Kidney capillary endothelial cell (primary cell): Measurements from ENCODE around the gene ATP6V0E1.
"Not testable (repeated sequence)": the region's sequence is repeated elsewhere in the genome, so short reads cannot be mapped to it uniquely, and the experiment has no call there.

Experiments
- DNase-seq: peaks from one replicate; pipeline ENCODE4 v3.0.0-alpha.2; 2018; ENCODE audit warnings: low spot score

Gene ATP6V0E1

GRCh38 chr5:173004013-173004412 lies 20.4 kb downstream of the ATP6V0E1 start:
- DNase-seq = no peak

- DNase-seq = no peak
Observed at GRCh38 chr5:173004447-173004846, 20.9 kb downstream of the ATP6V0E1 start.

- no peak for DNase-seq
Observed at GRCh38 chr5:173010021-173010420, 26.4 kb downstream of the ATP6V0E1 start.

- DNase-seq = no peak
Observed at GRCh38 chr5:173010547-173011464, 27.2 kb downstream of the ATP6V0E1 start.

- DNase-seq = no peak
Observed at GRCh38 chr5:173011566-173011965, 28.0 kb downstream of the ATP6V0E1 start.

- DNase-seq = no peak
Observed at GRCh38 chr5:173012882-173013281, 29.3 kb downstream of the ATP6V0E1 start.

GRCh38 chr5:173014671-173015070 lies 31.1 kb downstream of the ATP6V0E1 start:
- no peak for DNase-seq

GRCh38 chr5:173015192-173015591 lies 31.6 kb downstream of the ATP6V0E1 start:
- no peak for DNase-seq

- no peak for DNase-seq
Observed at GRCh38 chr5:173015598-173016455, 32.3 kb downstream of the ATP6V0E1 start.

- DNase-seq = no peak
Observed at GRCh38 chr5:173016598-173017046, 33.1 kb downstream of the ATP6V0E1 start.

GRCh38 chr5:173017087-173017486 lies 33.5 kb downstream of the ATP6V0E1 start:
- not testable (repeated sequence) for DNase-seq

GRCh38 chr5:173018358-173018757 lies 34.8 kb downstream of the ATP6V0E1 start:
- no peak for DNase-seq

- DNase-seq = no peak
Observed at GRCh38 chr5:173020154-173020581, 36.6 kb downstream of the ATP6V0E1 start.

GRCh38 chr5:173020643-173021042 lies 37.1 kb downstream of the ATP6V0E1 start:
- DNase-seq = no peak

GRCh38 chr5:173025651-173026050 lies 42.1 kb downstream of the ATP6V0E1 start:
- DNase-seq = no peak

GRCh38 chr5:173027905-173028304 lies 44.3 kb downstream of the ATP6V0E1 start:
- no peak for DNase-seq

- no peak for DNase-seq
Observed at GRCh38 chr5:173028811-173029327, 45.3 kb downstream of the ATP6V0E1 start.

GRCh38 chr5:173029499-173029921 lies 45.9 kb downstream of the ATP6V0E1 start:
- DNase-seq = no peak

- DNase-seq = not testable (repeated sequence)
Observed at GRCh38 chr5:173032096-173032495, 48.5 kb downstream of the ATP6V0E1 start.

GRCh38 chr5:173032730-173033129 lies 49.2 kb downstream of the ATP6V0E1 start:
- DNase-seq = no peak

- no peak for DNase-seq
Observed at GRCh38 chr5:173033923-173034322, 50.4 kb downstream of the ATP6V0E1 start.
